ENCODE measurements around the gene COL26A1. TPM values are rescaled to one million over a fixed set of nuclear protein-coding genes. Genes with fewer than 3 reads are reported as not detected.

Gene COL26A1
- total RNA-seq, 6 experiments from 2014 or later, result 1.4 to 5.4 (median 3.0) TPM

- intact Hi-C loops (cut with DNase I), result no loop called here
- Histone ChIP-seq H3K36me3 (no peaks in the 10 kb centered on the region), H3K4me1 (no peaks in the 10 kb centered on the region), H3K9me3 (no peaks in the 10 kb centered on the region), H3K27ac (no peak overlapping the region), H3K4me3 (no peak overlapping the region), H3K27me3 (no peaks in the 10 kb centered on the region)
- DNase-seq (no peak), ATAC-seq (no peak)
- TF ChIP-seq CTCF (IDR thresholded peaks at IDR 0.05) (no peak), POLR2A (IDR thresholded peaks at IDR 0.05) (no peak)
- 82% methylated on average over 5 of the region's 5 CpGs for WGBS (ENCODE audit: insufficient coverage, low coverage, low lambda C conversion rate, missing lambda C conversion rate)
Observed at GRCh38 chr7:101521430-101521925, 158.8 kb downstream of the COL26A1 start.

- intact Hi-C loops (cut with DNase I), result no loop called here
- TF ChIP-seq CTCF (IDR thresholded peaks at IDR 0.05), result no peak
- TF ChIP-seq POLR2A (IDR thresholded peaks at IDR 0.05), result no peak
- Histone ChIP-seq H3K36me3 (no peaks in the 10 kb centered on the region), H3K27me3 (no peaks in the 10 kb centered on the region), H3K4me3 (no peak overlapping the region), H3K9me3 (no peaks in the 10 kb centered on the region), H3K4me1 (no peaks in the 10 kb centered on the region), H3K27ac (no peak overlapping the region)
- no peak for DNase-seq
- 66% methylated on average over 5 of the region's 5 CpGs for WGBS (ENCODE audit: insufficient coverage, low coverage, low lambda C conversion rate, missing lambda C conversion rate)
- ATAC-seq, result no peak
Observed at GRCh38 chr7:101522021-101522420, 159.3 kb downstream of the COL26A1 start.

GRCh38 chr7:101527844-101528667, 165.4 kb downstream of the COL26A1 start:
- Histone ChIP-seq H3K27ac (no peak overlapping the region), H3K9me3 (no peaks in the 10 kb centered on the region), H3K4me3 (no peak overlapping the region), H3K4me1 (peaks cover 0 to 9% (median 0%) of the 10 kb centered on the region in 4 donors), H3K27me3 (no peaks in the 10 kb centered on the region), H3K36me3 (no peaks in the 10 kb centered on the region)
- intact Hi-C loops (cut with DNase I), result no loop called here
- 55% methylated on average over 8 of the region's 13 CpGs for WGBS (ENCODE audit: insufficient coverage, low coverage, low lambda C conversion rate, missing lambda C conversion rate)
- TF ChIP-seq CTCF (IDR thresholded peaks at IDR 0.05) (no peak), POLR2A (IDR thresholded peaks at IDR 0.05) (no peak)
- ATAC-seq, result peak; percentile 64 to 84 (median 68)
- no peak for DNase-seq

- Histone ChIP-seq H3K36me3 (no peaks in the 10 kb centered on the region), H3K27ac (no peak overlapping the region), H3K27me3 (no peaks in the 10 kb centered on the region), H3K9me3 (no peaks in the 10 kb centered on the region), H3K4me1 (peaks cover 0 to 9% (median 0%) of the 10 kb centered on the region in 4 donors), H3K4me3 (no peak overlapping the region)
- no peak for DNase-seq
- WGBS (ENCODE audit: insufficient coverage, low coverage, low lambda C conversion rate, missing lambda C conversion rate), result 64% methylated on average over 3 of the region's 4 CpGs
- TF ChIP-seq POLR2A (IDR thresholded peaks at IDR 0.05), result no peak
- TF ChIP-seq CTCF (IDR thresholded peaks at IDR 0.05), result no peak
- intact Hi-C loops (cut with DNase I), result no loop called here
- no peak for ATAC-seq
Observed at GRCh38 chr7:101529560-101529959, 166.9 kb downstream of the COL26A1 start.
